Ishikawa (cell line): ENCODE measurements around the gene PKP4.

Experiments used
- CEBPB ChIP-seq: IDR thresholded peaks from 2 replicates; pipeline ENCODE4 v1.6.1; 2012
- CREB1 ChIP-seq: IDR thresholded peaks from 2 replicates; pipeline ENCODE4 v1.6.1; 2012; ENCODE audit warnings: low read depth
- EGR1 ChIP-seq: IDR thresholded peaks from 2 replicates; pipeline ENCODE4 v1.6.1; 2012
- EP300 ChIP-seq: IDR thresholded peaks from 2 replicates; pipeline ENCODE4 v1.6.1; 2012; ENCODE audit warnings: borderline replicate concordance
- FOXM1 ChIP-seq: IDR thresholded peaks from 2 replicates; pipeline ENCODE4 v1.6.1; 2012; ENCODE audit warnings: low read depth, borderline replicate concordance
- MAX ChIP-seq: IDR thresholded peaks from 2 replicates; pipeline ENCODE4 v1.6.1; 2012
- NFIC ChIP-seq: IDR thresholded peaks from 2 replicates; pipeline ENCODE4 v1.6.1; 2012
- RAD21 ChIP-seq: IDR thresholded peaks from 2 replicates; pipeline ENCODE4 v1.6.1; 2012; ENCODE audit warnings: low read depth
- REST ChIP-seq: IDR thresholded peaks from 2 replicates; pipeline ENCODE4 v1.6.1; 2012; ENCODE audit warnings: low read depth, mild to moderate bottlenecking
- TAF1 ChIP-seq: IDR thresholded peaks from 2 replicates; pipeline ENCODE4 v1.6.1; 2012; ENCODE audit warnings: low read depth, mild to moderate bottlenecking
- TCF12 ChIP-seq: IDR thresholded peaks from 2 replicates; pipeline ENCODE4 v1.6.1; 2012; ENCODE audit warnings: low read depth
- TEAD4 ChIP-seq: IDR thresholded peaks from 2 replicates; pipeline ENCODE4 v1.6.1; 2012
- USF1 ChIP-seq: IDR thresholded peaks from 2 replicates; pipeline ENCODE4 v1.6.1; 2012
- YY1 ChIP-seq: IDR thresholded peaks from 2 replicates; pipeline ENCODE4 v1.6.1; 2012; ENCODE audit warnings: low read depth
- ZBTB7A ChIP-seq: IDR thresholded peaks from 2 replicates; pipeline ENCODE4 v1.6.1; 2012; ENCODE audit warnings: low read depth

The PKP4 gene

GRCh38 chr2:158554996-158555395 is 98.2 kb downstream of the PKP4 start:
- no peak for TF ChIP-seq REST
- TF ChIP-seq ZBTB7A = no peak
- no peak for TF ChIP-seq YY1
- no peak for TF ChIP-seq MAX
- TF ChIP-seq CEBPB = no peak
- no peak for TF ChIP-seq TCF12
- no peak for TF ChIP-seq TAF1
- TF ChIP-seq RAD21 = no peak
- TF ChIP-seq CREB1 = no peak

- TF ChIP-seq FOXM1 = no peak
- no peak for TF ChIP-seq EGR1
- TF ChIP-seq CREB1 = no peak
- TF ChIP-seq REST = no peak
- no peak for TF ChIP-seq YY1
- TF ChIP-seq CEBPB = no peak
- no peak for TF ChIP-seq TEAD4
- TF ChIP-seq TAF1 = no peak
- TF ChIP-seq ZBTB7A = no peak
- no peak for TF ChIP-seq TCF12
- TF ChIP-seq EP300 = no peak
- TF ChIP-seq USF1 = no peak
- no peak for TF ChIP-seq RAD21
- no peak for TF ChIP-seq NFIC
- TF ChIP-seq MAX = no peak
Observed at GRCh38 chr2:158556124-158556523, 99.4 kb downstream of the PKP4 start.

- TF ChIP-seq TEAD4 (no peak), CREB1 (no peak), ZBTB7A (no peak), YY1 (no peak), TAF1 (no peak), MAX (no peak), TCF12 (no peak), NFIC (no peak), EGR1 (no peak), EP300 (no peak), FOXM1 (no peak), CEBPB (no peak), REST (no peak), USF1 (no peak), RAD21 (no peak)
Observed at GRCh38 chr2:158557752-158558151, 101.0 kb downstream of the PKP4 start.

GRCh38 chr2:158559252-158559651 is 102.5 kb downstream of the PKP4 start:
- TF ChIP-seq CEBPB (no peak), TEAD4 (no peak), YY1 (no peak), FOXM1 (no peak), MAX (no peak), TCF12 (no peak), CREB1 (no peak), EP300 (no peak), ZBTB7A (no peak), RAD21 (no peak), TAF1 (no peak), REST (no peak), NFIC (no peak), USF1 (no peak), EGR1 (no peak)
